Measurements from ENCODE around the gene LGALS9. TPM values are rescaled to one million over a fixed set of nuclear protein-coding genes. Genes with fewer than 3 reads are reported as not detected.

Gene LGALS9
- total and polyA plus RNA-seq, 7 donors = 17.8 to 476 (median 33.2) TPM

GRCh38 chr17:27620721-27621120 lies 10.3 kb upstream of the LGALS9 start:
- 79 to 89% methylated on average over 9 of the region's 9 CpGs for WGBS, 2 donors

GRCh38 chr17:27621536-27621935 lies 9.5 kb upstream of the LGALS9 start:
- WGBS, 2 donors = 94 to 97% methylated on average over 4 of the region's 4 CpGs
- Histone ChIP-seq H3K4me3 (no peak overlapping the region), H3K9me3 (no peaks in the 10 kb centered on the region), H3K27me3 (no peaks in the 10 kb centered on the region), H3K36me3 (peaks cover 4 to 91% (median 40%) of the 10 kb centered on the region in 4 donors), H3K4me1 (no peaks in the 10 kb centered on the region), H3K27ac (no peak overlapping the region)
- no peak for DNase-seq
- intact Hi-C loops (cut with DNase I) = no loop called here
- TF ChIP-seq POLR2AphosphoS5 (IDR thresholded peaks at IDR 0.05) = no peak
- TF ChIP-seq POLR2A (IDR thresholded peaks at IDR 0.05) = no peak
- TF ChIP-seq, protein P1, sequence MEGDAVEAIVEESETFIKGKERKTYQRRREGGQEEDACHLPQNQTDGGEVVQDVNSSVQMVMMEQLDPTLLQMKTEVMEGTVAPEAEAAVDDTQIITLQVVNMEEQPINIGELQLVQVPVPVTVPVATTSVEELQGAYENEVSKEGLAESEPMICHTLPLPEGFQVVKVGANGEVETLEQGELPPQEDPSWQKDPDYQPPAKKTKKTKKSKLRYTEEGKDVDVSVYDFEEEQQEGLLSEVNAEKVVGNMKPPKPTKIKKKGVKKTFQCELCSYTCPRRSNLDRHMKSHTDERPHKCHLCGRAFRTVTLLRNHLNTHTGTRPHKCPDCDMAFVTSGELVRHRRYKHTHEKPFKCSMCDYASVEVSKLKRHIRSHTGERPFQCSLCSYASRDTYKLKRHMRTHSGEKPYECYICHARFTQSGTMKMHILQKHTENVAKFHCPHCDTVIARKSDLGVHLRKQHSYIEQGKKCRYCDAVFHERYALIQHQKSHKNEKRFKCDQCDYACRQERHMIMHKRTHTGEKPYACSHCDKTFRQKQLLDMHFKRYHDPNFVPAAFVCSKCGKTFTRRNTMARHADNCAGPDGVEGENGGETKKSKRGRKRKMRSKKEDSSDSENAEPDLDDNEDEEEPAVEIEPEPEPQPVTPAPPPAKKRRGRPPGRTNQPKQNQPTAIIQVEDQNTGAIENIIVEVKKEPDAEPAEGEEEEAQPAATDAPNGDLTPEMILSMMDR (IDR thresholded peaks at IDR 0.05) = no peak
- no peak for TF ChIP-seq EP300 (IDR thresholded peaks at IDR 0.05)

More at GRCh38 chr17:27620721-27621120, 10.3 kb upstream of the LGALS9 start:
- no peaks in the 10 kb centered on the region for H3K27me3 ChIP-seq
- intact Hi-C loops (cut with DNase I) = no loop called here
- no peaks in the 10 kb centered on the region for H3K4me1 ChIP-seq
- no peak overlapping the region for H3K27ac ChIP-seq
- H3K36me3 ChIP-seq = peaks cover 4 to 88% (median 40%) of the 10 kb centered on the region in 4 donors
- H3K4me3 ChIP-seq = no peak overlapping the region
- no peak for DNase-seq
- TF ChIP-seq POLR2AphosphoS5 (IDR thresholded peaks at IDR 0.05) = no peak
- no peak for TF ChIP-seq POLR2A (IDR thresholded peaks at IDR 0.05)
- no peak for TF ChIP-seq EP300 (IDR thresholded peaks at IDR 0.05)
- no peaks in the 10 kb centered on the region for H3K9me3 ChIP-seq

GRCh38 chr17:27621942-27622559 lies 8.9 kb upstream of the LGALS9 start:
- Histone ChIP-seq H3K27me3 (no peaks in the 10 kb centered on the region), H3K4me3 (no peak overlapping the region), H3K36me3 (peaks cover 4 to 86% (median 39%) of the 10 kb centered on the region in 4 donors), H3K27ac (no peak overlapping the region), H3K4me1 (no peaks in the 10 kb centered on the region), H3K9me3 (no peaks in the 10 kb centered on the region)
- no peak for TF ChIP-seq POLR2A (IDR thresholded peaks at IDR 0.05)
- no peak for TF ChIP-seq POLR2AphosphoS5 (IDR thresholded peaks at IDR 0.05)
- TF ChIP-seq, protein P1 (IDR thresholded peaks at IDR 0.05) = no peak
- TF ChIP-seq EP300 (IDR thresholded peaks at IDR 0.05) = no peak
- 42 to 73% methylated on average over 10 of the region's 10 CpGs for WGBS, 2 donors
- intact Hi-C loops (cut with DNase I) = no loop called here
- no peak for DNase-seq

GRCh38 chr17:27622986-27623385 lies 8.0 kb upstream of the LGALS9 start:
- H3K9me3 ChIP-seq = no peaks in the 10 kb centered on the region
- DNase-seq = no peak
- H3K4me1 ChIP-seq = no peaks in the 10 kb centered on the region
- H3K27me3 ChIP-seq = no peaks in the 10 kb centered on the region
- 89 to 97% methylated on average over 4 of the region's 4 CpGs for WGBS, 2 donors
- TF ChIP-seq POLR2A (IDR thresholded peaks at IDR 0.05) = no peak
- no peak for TF ChIP-seq POLR2AphosphoS5 (IDR thresholded peaks at IDR 0.05)
- TF ChIP-seq, protein P1 (IDR thresholded peaks at IDR 0.05) = no peak
- no peak for TF ChIP-seq EP300 (IDR thresholded peaks at IDR 0.05)
- H3K27ac ChIP-seq = no peak overlapping the region
- intact Hi-C loops (cut with DNase I) = no loop called here
- no peak overlapping the region for H3K4me3 ChIP-seq
- peaks cover 4 to 76% (median 30%) of the 10 kb centered on the region in 4 donors for H3K36me3 ChIP-seq

DNA sequence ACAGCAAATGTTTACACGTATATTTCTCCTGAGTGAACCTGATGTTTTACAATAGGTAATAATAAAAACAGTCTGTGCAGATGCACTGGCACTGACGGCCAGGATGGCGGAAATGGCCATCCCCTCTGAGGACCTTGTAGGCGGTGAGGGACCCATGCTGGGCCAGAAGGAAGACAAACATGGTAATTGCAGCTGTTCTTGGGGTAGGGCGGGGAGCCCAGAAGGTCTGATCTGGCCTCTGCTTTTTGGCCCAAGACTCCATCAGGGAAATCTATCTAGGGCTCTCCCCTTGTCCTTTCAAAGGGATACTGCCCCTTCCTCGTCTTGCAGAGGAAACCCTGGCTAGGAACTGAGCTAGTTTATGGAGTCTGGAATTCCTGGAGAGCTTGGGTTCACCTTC lies 7.4 kb upstream of the LGALS9 start:
- WGBS, 2 donors = 37 to 79% methylated on average over 6 of the region's 6 CpGs
- no peak for DNase-seq
- Histone ChIP-seq H3K4me1 (no peaks in the 10 kb centered on the region), H3K4me3 (no peak overlapping the region), H3K36me3 (peaks cover 4 to 70% (median 25%) of the 10 kb centered on the region in 4 donors), H3K27me3 (no peaks in the 10 kb centered on the region), H3K27ac (no peak overlapping the region), H3K9me3 (no peaks in the 10 kb centered on the region)
- intact Hi-C loops (cut with DNase I) = no loop called here
- TF ChIP-seq EP300 (IDR thresholded peaks at IDR 0.05) = no peak
- no peak for TF ChIP-seq POLR2AphosphoS5 (IDR thresholded peaks at IDR 0.05)
- TF ChIP-seq POLR2A (IDR thresholded peaks at IDR 0.05) = no peak
- TF ChIP-seq, protein P1 (IDR thresholded peaks at IDR 0.05) = no peak
